ENCODE data around the gene LGALS8. TPM values are rescaled to one million over a fixed set of nuclear protein-coding genes. Genes with fewer than 3 reads are reported as not detected.

LGALS8 gene
- total and polyA plus RNA-seq, 2 of the 4 experiments (the other 2 are of a cell fraction): 41.3 to 57.7 TPM

- no peak for ATAC-seq (ENCODE audit: low read depth)
- Histone ChIP-seq H2BK5ac (ENCODE audit: low read depth, low read length, poor library complexity, severe bottlenecking) (no peak overlapping the region), H3K4me1 (ENCODE audit: control insufficient read depth, insufficient read depth, low read length) (no peaks in the 10 kb centered on the region), H4K20me1 (ENCODE audit: insufficient read depth, low read length) (no peaks in the 10 kb centered on the region), H3K27ac (ENCODE audit: insufficient read depth, low read length) (no peak overlapping the region), H2AFZ (replicated peaks; ENCODE audit: low read length, poor library complexity) (no peak overlapping the region), H3K27me3 (ENCODE audit: control insufficient read depth, insufficient read depth, low read length) (no peaks in the 10 kb centered on the region), H2AK5ac (ENCODE audit: low read depth, low read length) (no peak overlapping the region), H2BK120ac (ENCODE audit: low read depth, low read length) (no peak overlapping the region), H3K79me1 (ENCODE audit: low read depth in 1 of 2, low read length in 2 of 2) (peaks cover 4 to 5% of the 10 kb centered on the region in 2 experiments; a peak in 3 of 4 replicates), H3K23ac (ENCODE audit: low read depth, low read length) (no peak overlapping the region), H3K9me1 (ENCODE audit: insufficient read depth, low read length) (no peaks in the 10 kb centered on the region; the same call in 1 of the 2 replicates), H3K9ac (ENCODE audit: low read depth, low read length) (no peak overlapping the region), H4K8ac (ENCODE audit: low read depth in 2 of 2, low read length in 2 of 2) (no peak overlapping the region), H3K14ac (replicated peaks; ENCODE audit: low read depth, low read length) (no peak overlapping the region), H3K4ac (ENCODE audit: low read depth, low read length) (no peak overlapping the region), H3K4me3 (ENCODE audit: insufficient read depth, low read depth, low read length) (no peak overlapping the region), H2AK9ac (replicated peaks; ENCODE audit: low read depth, low read length, poor library complexity) (no peak overlapping the region), H3K4me2 (ENCODE audit: low read depth, low read length) (no peak overlapping the region), H2BK15ac (ENCODE audit: low read depth, low read length) (no peak overlapping the region), H2BK20ac (ENCODE audit: low read depth, low read length) (no peak overlapping the region), H4K91ac (ENCODE audit: insufficient read depth, low read depth, low read length) (no peak overlapping the region), H3K9me3 (ENCODE audit: control insufficient read depth, insufficient read depth, low read length) (no peaks in the 10 kb centered on the region), H4K5ac (ENCODE audit: low read depth, low read length) (no peak overlapping the region), H3K56ac (ENCODE audit: extremely low read depth, insufficient read depth, low read length) (no peak overlapping the region), H3K36me3 (ENCODE audit: control insufficient read depth, insufficient read depth, low read length) (peaks cover 58% of the 10 kb centered on the region), H3K18ac (ENCODE audit: low read depth, low read length) (no peak overlapping the region)
- no TSS peak for BruUV-seq (replicated peaks)
- ChIA-PET CTCF (no interaction called here), POLR2A (ENCODE audit: unreplicated experiment) (no interaction called here)
- no peak for DNase-seq
- TF ChIP-seq RAD21 (IDR thresholded peaks at IDR 0.05; ENCODE audit: low read length): no peak
- no peak for TF ChIP-seq MXI1 (IDR thresholded peaks at IDR 0.05; ENCODE audit: borderline replicate concordance, low read depth, low read length)
- TF ChIP-seq MAZ (IDR thresholded peaks at IDR 0.05; ENCODE audit: borderline replicate concordance, low read depth, low read length): no peak
- no peak for TF ChIP-seq POLR2A (IDR thresholded peaks at IDR 0.05; ENCODE audit: low read depth, low read length)
- TF ChIP-seq RCOR1 (IDR thresholded peaks at IDR 0.05; ENCODE audit: insufficient replicate concordance, low read length): no peak
- TF ChIP-seq FOS (IDR thresholded peaks at IDR 0.05; ENCODE audit: low read depth, low read length): no peak
- TF ChIP-seq BHLHE40 (IDR thresholded peaks at IDR 0.05; ENCODE audit: low read depth, low read length): no peak
- TF ChIP-seq, protein P1, sequence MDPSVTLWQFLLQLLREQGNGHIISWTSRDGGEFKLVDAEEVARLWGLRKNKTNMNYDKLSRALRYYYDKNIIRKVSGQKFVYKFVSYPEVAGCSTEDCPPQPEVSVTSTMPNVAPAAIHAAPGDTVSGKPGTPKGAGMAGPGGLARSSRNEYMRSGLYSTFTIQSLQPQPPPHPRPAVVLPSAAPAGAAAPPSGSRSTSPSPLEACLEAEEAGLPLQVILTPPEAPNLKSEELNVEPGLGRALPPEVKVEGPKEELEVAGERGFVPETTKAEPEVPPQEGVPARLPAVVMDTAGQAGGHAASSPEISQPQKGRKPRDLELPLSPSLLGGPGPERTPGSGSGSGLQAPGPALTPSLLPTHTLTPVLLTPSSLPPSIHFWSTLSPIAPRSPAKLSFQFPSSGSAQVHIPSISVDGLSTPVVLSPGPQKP (IDR thresholded peaks at IDR 0.05; ENCODE audit: borderline replicate concordance, low read depth, low read length): no peak
- TF ChIP-seq, protein P2, sequence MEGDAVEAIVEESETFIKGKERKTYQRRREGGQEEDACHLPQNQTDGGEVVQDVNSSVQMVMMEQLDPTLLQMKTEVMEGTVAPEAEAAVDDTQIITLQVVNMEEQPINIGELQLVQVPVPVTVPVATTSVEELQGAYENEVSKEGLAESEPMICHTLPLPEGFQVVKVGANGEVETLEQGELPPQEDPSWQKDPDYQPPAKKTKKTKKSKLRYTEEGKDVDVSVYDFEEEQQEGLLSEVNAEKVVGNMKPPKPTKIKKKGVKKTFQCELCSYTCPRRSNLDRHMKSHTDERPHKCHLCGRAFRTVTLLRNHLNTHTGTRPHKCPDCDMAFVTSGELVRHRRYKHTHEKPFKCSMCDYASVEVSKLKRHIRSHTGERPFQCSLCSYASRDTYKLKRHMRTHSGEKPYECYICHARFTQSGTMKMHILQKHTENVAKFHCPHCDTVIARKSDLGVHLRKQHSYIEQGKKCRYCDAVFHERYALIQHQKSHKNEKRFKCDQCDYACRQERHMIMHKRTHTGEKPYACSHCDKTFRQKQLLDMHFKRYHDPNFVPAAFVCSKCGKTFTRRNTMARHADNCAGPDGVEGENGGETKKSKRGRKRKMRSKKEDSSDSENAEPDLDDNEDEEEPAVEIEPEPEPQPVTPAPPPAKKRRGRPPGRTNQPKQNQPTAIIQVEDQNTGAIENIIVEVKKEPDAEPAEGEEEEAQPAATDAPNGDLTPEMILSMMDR (conservative IDR thresholded peaks at IDR 0.05; ENCODE audit: low read depth, low read length): no peak
- no peak for TF ChIP-seq NFE2L2 (IDR thresholded peaks at IDR 0.05; ENCODE audit: low read depth, low read length)
- TF ChIP-seq SMC3 (IDR thresholded peaks at IDR 0.05; ENCODE audit: low read depth, low read length): no peak
- TF ChIP-seq MAFK (IDR thresholded peaks at IDR 0.05; ENCODE audit: low read depth, low read length): no peak
- no peak for TF ChIP-seq RFX5 (IDR thresholded peaks at IDR 0.05; ENCODE audit: low read depth, low read length)
- no peak for TF ChIP-seq CHD1 (IDR thresholded peaks at IDR 0.05; ENCODE audit: low read depth, low read length)
- no peak for TF ChIP-seq CEBPB (IDR thresholded peaks at IDR 0.05; ENCODE audit: low read depth, low read length)
- no peak for TF ChIP-seq USF2 (IDR thresholded peaks at IDR 0.05; ENCODE audit: low read depth, low read length)
- dilution Hi-C loops (cut with HindIII; ENCODE audit: low sequenced_read_pairs, unreplicated experiment) (no loop called here), in situ Hi-C loops (cut with MboI; ENCODE audit: low sequenced_read_pairs) (loop anchor here (5.0 kb wide), 1 partner anchor 47 kb away; no protein-coding TSS in a partner anchor), intact Hi-C loops (cut with micrococcal nuclease) (no loop called here)
- WGBS, 2 experiments (ENCODE audit: extremely low coverage in 2 of 2, insufficient read length in 1 of 2): no CpG with 5 or more reads among the region's 3 CpGs
Measured at GRCh38 chr1:236545621-236546169, 21.9 kb downstream of the LGALS8 start.

Data from IMR-90 (cell line).